HG02840 (cell line): Measurements from ENCODE around the gene GATAD2B.
A peak's percentile ranks its signal among the peaks of the same experiment; 100 is the strongest.

ENCODE experiments used
- ATAC-seq: cut with Tn5 transposase; IDR thresholded peaks from one replicate; pipeline ENCODE4 v1.9.1; 2021; ENCODE audit warnings: mild to moderate bottlenecking, moderate library complexity, moderate number of reproducible peaks; ENCODE audit not compliant: unreplicated experiment, low FRiP score

The GATAD2B gene

DNA sequence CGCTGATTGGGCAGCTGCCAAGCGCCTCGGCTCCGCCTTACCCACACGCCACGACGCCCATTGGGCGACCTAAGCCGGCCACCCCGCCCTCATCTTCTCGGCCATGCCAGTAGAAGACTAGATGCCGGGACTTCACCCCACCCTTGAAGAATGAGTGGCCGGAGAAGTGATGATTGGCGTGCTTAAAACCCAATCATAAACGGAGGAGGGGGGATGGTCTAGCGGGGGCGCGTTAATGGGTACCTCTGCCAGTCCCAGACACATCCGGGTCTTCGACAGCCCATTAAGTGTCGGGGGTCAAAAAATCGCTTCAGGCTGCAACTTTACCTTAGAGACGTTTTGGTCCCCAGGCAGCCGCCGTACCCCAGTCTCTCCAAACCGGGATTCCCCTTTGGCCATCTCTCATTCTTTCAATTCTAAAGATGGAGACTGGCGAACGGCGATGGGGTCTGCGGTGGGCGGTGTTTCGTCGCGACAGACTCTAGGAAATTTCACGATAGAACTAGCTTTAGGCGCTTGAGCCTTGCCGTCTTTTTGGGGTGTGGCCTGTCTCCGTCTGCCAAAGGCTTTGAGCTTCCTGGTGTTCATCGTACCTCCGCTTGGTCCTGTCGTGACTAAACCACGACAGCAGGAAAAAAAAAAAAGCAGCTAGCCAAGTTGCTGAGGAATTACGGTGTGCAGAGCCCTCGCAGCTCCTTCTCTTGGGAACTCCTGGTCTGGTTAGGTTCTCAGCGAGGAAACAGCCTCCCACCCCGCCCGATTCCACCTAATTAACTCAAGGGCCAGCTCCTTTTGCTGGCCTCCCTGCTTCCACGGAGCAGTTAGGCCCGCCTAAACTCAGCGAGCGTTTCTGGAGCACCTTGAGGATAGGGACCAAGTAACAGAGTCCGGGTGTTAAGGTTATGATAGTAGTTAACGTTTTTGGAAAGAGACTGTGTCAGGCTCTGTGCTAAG, at the start of gene GATAD2B:
Gene GATAD2B, minus strand, starts transcription at position 1 of the 954 bp plus-strand sequence. CDS start 94,625 bp downstream, outside the sequence.
- ATAC-seq: peak; percentile 93

GRCh38 chr1:153970346-153970745, 47.6 kb upstream of the GATAD2B start:
- no peak for ATAC-seq

GRCh38 chr1:153968972-153969371, 46.2 kb upstream of the GATAD2B start:
- ATAC-seq: no peak

- no peak for ATAC-seq
Measured at GRCh38 chr1:153968408-153968807, 45.6 kb upstream of the GATAD2B start.

DNA sequence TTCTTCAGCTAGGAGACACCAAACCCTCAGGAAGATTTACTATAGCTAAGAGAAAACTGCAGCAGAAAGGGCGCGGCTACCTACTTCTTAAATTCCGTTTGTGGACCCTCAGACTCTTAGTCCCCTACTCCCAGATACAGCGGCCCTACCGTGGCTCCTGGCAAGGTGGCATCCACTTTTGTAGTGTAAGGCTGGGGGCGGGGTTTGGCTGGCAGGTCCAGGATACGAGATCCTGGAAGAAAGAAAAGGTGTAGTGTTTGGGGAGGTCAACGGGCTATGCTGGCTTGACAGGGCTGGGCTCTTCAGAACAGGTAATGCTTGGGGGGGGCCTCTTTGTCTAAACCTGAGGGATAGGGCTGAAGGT, 45.2 kb upstream of the GATAD2B start:
- no peak for ATAC-seq

GRCh38 chr1:153967107-153967999, 44.6 kb upstream of the GATAD2B start, which contains the start of gene CREB3L4:
Gene CREB3L4 (plus strand): TSS chr1:153967902. CDS start chr1:153968526, 624 bp downstream.
- peak; percentile 73 for ATAC-seq

- no peak for ATAC-seq
Measured at GRCh38 chr1:153963850-153964331, 41.1 kb upstream of the GATAD2B start.

DNA sequence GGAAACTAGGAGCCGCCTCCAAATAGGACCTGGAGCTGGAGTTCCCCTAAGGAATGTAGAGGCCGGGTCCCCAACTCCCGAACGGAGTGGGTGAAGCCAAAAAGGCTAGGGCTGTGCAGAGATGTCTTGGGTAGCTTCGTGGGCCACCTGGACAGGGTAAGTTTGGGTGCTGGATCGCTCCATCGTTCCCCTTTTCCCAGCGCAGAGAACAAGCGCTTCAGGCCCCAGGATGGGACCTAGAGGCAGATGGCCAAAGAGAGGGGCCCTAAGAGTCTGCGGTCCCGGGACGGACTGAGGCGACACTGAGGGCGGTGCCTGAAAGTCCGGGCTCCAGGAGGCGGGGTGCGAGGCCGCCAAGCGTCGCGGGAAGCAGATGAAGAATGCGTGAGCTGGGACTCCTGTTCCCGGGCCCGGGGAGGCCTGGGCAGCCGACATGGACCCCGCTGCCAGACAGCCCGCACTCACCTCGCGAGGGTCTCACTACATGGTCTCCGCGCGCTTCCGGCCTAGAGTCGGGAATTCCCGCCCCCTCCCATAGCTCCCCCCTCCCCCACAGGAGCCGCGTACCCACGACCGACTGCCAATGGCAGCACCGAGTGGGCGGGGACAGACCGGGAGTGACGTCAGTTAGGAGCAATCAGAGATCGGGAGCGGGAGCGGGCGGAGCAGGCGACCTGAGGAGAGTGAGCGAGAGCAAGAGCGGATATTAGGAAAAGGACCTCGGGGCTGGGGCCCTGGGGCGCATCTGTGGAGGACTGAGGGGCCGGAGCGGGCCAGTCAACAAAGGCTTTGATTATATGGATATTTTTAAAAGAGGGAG, 40.5 kb upstream of the GATAD2B start, which contains the start of gene SLC39A1:
Gene SLC39A1, minus strand, starts transcription at position 508 of the 820 bp plus-strand sequence. CDS start 822 bp downstream, outside the sequence.
- ATAC-seq: peak; percentile 43

DNA sequence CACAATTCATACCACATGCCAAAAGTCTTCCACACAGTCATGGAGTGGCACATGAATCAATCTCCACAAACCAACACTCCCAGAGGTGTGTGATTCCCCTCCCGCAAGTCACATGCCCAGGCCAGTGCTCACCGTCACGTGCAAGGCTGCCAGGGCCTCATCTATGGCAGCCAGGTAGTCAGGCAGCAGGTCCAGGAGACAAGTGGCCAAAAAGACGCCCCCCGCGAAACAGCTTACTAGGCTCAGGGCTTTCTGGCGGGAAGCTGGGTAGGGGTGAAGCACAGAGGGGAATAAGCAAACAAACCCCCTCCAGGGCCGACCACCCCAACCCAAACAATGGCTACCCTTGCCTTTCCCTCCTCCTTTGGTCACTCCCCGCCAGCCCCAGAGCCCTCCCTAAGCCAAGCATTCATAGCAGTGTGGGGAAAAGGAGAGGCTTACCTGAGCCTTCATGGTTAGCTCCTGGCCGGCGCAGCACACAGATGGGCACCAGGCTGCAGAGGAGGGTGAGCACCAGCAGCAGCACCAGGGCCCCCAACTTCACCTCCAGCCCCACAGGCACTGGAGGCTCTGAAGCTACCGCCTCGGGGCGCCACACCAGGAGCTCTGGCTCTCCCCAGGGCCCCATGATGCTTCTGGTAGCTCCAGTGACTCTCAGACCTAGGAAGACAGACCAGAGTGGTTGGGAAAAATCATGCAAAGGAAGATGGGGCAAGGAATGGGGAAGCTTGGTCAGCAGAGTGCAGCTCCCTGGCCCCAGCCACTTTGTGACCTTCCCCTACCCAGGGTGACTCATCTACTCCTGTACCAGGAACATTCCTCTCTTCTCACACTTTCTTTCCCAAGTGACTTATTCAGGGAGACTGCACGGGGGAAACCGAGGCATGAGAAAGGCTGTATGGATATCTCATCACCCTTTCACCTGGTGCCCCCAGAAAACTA, 39.6 kb upstream of the GATAD2B start:
- ATAC-seq: no peak

GRCh38 chr1:153961421-153961820, 38.6 kb upstream of the GATAD2B start:
- ATAC-seq: no peak

- no peak for ATAC-seq
Measured at GRCh38 chr1:153960206-153960605, 37.4 kb upstream of the GATAD2B start.

- no peak for ATAC-seq
Measured at GRCh38 chr1:153959454-153959853, 36.7 kb upstream of the GATAD2B start.

- no peak for ATAC-seq
Measured at GRCh38 chr1:153958961-153959260, 36.1 kb upstream of the GATAD2B start.

- peak; percentile 59 for ATAC-seq
Measured at GRCh38 chr1:153958111-153958960, 35.6 kb upstream of the GATAD2B start, which contains the start of gene CRTC2. Gene CRTC2 (minus strand): TSS chr1:153958612. CDS start chr1:153958497, 115 bp downstream.

GRCh38 chr1:153957744-153958110, 35.0 kb upstream of the GATAD2B start:
- peak; percentile 21 for ATAC-seq

DNA sequence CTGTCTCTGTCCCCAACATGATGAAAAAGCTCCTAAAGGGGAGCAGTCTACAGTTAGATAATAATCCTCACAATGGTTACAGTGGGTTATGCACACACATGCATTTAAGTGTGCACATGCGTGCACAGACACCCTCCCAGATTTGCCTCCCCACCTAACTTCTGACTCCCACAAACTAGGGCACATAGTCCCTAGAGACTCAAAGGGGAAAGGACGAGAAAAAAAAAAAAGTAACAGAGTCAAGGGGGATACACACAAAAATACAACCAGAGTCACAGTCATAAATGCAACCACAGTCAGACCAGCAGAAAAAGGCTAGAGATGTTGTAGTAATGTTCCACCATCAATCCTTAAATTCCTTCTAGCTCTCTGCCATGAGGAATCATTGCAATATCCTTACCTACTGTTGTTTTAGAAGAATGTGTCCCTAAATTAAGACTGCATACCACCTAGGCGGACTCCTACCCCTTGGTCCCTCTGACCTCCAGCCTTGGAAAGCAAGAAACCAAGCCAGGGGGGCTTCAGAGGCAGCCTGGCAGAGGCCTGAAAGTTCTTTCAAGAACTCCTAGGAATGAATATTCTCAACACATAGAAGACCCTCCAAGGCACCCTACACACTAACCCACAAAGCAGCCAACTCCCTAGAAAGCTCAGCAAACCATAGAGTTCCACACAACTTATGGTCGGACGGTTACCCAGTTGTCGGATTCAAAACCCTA, 34.4 kb upstream of the GATAD2B start:
- no peak for ATAC-seq

- ATAC-seq: no peak
Measured at GRCh38 chr1:153954826-153955225, 32.1 kb upstream of the GATAD2B start.
